ENCODE measurements around the gene PARP3.
A peak's percentile ranks its signal among the peaks of the same experiment; 100 is the strongest.
"Not testable (repeated sequence)": the region's sequence is repeated elsewhere in the genome, so short reads cannot be mapped to it uniquely, and the experiment has no call there.

Gene PARP3

GRCh38 chr3:51985063-51985462, 42.9 kb downstream of the PARP3 start:
- DNase-seq (ENCODE audit: low spot score), result no peak

DNA sequence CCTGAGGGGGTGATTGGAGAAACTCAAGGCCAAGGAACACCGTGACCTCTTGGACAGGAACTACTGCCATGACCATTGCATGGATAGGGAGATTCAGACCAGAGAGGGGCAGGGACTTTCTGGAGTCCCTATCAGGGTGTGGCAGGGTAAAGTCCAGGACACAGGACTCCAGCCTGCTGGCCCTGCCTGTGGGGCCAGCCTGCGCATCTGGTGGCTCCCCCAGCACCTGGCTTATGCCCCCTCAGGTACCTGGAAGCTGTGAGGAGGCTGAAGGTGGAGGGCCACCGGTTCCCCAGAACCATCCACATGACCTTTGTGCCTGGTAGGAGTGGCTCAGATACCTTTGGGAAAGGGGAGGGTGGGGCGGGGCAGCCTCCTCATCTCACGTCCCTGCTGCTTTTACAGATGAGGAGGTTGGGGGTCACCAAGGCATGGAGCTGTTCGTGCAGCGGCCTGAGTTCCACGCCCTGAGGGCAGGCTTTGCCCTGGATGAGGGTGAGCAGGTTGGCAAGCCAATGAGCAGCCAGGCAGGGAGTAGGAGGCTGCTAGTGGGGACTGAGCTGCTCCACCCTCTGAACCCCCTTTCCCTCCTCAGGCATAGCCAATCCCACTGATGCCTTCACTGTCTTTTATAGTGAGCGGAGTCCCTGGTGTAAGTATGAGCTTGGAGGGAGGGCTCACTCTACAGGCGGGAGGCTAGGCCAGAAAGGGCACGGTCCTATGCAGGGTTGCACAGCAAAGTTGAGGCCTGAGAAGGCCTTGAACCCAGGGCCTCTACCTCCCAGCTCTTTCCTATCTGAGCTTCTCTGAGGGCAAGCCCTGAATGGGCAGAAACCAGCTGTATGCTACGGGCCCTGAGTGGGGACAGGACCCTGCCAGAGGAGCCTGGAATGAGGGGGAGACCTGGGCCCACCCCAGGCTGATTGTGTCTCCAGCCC, 44.1 kb downstream of the PARP3 start:
- no peak for DNase-seq (ENCODE audit: low spot score)

- DNase-seq (ENCODE audit: low spot score), result no peak
Measured at GRCh38 chr3:51987568-51987967, 45.4 kb downstream of the PARP3 start.

GRCh38 chr3:51988286-51989146, 46.4 kb downstream of the PARP3 start:
- no peak for DNase-seq (ENCODE audit: low spot score)

- not testable (repeated sequence) for DNase-seq (ENCODE audit: low spot score)
Measured at GRCh38 chr3:51990501-51990971, 48.4 kb downstream of the PARP3 start.

DNA sequence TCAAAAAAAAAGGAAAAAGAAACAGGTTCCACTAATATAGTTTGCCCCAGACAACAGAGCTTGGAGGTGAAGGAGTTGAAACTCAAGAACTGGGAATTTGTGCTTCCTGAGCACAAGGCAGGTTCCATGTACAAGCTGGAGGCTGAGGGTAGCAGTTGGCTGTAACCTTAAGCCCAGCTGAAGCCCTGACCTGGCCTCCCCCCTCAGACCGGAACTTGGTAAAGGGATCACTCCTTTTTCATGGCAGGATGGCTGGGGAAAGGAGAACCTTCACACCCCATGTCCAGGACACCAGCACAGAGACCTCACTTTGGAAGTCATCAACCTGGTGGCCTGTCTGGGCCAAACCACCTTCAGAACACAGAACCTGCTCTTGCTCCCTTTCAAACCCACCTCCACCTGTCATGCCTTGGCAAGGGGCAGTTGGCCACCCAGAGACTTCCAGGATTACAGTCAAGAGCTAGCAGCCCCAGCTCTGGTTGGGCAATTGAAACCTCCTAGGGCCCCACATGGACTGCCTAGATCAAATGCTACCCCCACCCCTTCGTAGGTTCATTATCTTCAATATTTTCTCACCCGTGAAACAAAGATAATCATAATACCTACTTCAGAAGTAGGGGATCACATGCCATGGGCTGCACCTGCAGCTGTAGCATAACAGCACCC, 50.0 kb downstream of the PARP3 start:
- DNase-seq (ENCODE audit: low spot score), result no peak

DNA sequence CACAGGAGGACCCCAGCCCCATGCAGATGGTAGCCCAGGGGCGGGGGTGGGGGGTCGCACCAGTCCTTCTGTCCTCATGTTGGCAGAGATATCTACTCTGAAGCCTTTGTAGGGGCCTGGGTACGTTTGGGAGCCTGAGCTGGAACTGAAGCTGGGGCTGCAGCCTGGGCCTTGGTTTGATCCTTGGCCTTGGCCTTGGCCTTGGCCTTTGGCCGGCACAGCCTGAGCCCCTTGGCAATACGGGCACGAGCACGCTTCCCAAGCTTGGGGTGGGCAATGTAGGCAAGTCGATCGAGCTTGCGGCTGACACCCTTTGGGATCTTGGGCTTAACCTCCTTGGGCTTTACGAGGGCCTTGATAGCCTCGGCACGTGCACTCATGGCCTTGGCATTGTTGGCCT, 51.5 kb downstream of the PARP3 start:
- DNase-seq (ENCODE audit: low spot score), result not testable (repeated sequence)

DNA sequence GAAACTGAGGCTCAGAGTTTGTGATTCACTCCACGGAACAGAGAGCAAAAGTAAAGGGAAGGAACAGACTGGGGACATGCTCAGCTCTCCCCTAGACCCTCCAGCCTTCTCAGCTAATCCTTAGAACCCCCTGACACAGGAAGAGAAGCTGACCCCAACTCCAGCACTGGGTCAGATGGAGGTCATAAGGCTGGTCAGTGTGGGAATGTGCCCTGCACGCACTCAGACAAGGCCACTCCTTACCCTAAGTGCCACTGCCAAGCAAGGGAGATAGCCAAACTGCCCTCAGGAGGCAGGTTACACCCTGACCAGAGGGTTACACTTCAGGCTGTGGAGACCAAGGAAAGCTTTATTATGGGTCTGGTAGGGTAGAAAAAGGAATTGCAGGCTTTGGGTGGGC, 52.4 kb downstream of the PARP3 start:
- no peak for DNase-seq (ENCODE audit: low spot score)

DNA sequence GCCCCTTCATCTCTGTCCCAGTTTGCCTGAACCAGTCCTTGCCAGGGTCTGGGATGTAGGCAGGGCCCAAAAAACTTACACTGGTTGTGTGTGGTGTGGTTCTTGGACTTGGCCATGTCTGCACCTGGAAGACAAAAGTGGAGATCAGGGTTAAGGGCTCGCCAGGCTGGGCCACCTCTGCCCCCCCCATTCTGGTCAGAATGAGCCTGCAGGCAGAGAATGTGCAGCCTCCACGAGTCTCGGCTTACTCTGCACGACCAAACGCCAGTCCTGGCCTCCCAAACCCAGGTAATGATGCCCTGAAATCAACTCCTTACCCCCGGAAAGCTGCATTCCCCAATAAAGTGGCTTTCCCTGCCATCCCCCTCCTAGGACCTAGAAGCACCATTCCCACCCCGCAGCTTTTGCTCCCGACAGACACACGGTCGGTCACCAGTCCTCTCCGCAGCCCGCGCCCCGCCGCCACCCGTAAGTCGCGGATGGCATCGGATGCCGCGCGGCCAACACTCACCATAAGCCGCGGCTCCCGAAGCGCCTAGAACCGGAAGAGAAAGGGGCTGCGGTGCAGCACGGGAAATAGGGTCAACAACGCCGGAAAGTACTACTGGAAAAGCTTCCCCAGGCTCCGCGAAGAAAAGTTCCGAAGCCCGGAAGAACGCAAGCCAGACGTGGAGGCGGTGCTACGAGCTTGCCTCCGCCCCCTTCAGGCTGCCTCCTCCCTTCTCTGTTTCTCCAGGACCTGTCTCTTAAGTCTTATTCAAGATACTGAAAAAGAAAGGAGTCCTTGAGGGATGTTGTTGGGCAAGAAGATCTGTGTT, 53.4 kb downstream of the PARP3 start, which contains the start of gene RPL29:
RPL29 (minus strand) TSS at position 550 of the 818 bp plus-strand sequence; CDS start at position 116, 434 bp downstream.
- peak; percentile 94 for DNase-seq (ENCODE audit: low spot score)

DNA sequence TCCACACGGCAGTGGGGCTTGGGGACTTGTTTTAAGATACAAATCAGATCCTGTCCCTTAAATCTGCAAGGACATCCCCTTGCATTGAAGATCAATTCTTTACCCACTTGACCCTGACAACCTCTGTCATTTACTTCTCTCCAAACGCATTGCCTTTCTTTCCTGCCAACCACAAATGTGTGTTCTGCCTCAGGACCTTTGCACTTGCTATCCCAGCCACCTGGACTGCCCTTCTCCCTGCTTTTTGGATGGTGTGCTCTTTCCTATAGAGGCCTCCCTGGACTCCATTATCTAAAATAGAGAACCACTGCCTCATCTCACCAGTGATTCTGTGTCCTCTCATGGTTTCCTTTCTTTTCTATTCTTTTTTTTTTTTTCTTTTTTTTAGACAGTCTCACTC, 55.0 kb downstream of the PARP3 start:
- no peak for DNase-seq (ENCODE audit: low spot score)

DNA sequence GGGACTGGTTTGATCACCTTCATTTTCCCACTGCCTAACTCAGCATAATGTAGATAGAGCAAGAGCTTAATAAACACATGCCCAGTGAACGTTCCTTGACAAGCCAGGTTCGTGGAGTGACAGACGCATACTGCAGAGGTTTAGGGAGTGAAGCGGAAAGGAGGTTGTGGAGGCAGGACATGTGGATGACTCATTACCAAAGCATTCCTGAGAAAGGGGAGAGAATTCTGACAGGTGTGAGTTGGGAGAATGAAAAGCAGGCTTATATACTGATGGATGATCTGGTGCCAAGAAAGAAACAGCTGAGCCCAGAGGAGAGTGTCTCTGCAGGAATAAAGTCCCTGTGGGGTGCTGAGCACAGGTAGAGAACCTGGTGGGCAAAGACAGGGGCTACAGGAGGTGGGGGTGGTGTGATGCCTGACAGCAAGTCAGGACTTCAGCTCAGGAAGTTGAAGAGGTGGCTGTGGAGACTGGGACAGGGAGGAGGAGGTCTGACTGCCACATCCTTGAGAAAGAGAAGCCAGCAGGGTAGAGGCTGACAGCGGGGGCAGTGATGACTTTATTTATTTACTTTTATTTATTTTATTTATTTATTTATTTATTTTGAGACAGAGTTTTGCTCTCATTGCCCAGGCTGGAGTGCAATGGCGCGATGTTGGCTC, 55.9 kb downstream of the PARP3 start:
- DNase-seq (ENCODE audit: low spot score), result peak; percentile 79
